ENCODE results near the gene FSHR.

- TF ChIP-seq POLR2AphosphoS5 (IDR thresholded peaks at IDR 0.05) = no peak
- no peak for TF ChIP-seq CTCF (IDR thresholded peaks at IDR 0.05)
Observed at GRCh38 chr2:48984922-48985321, 169.4 kb downstream of the FSHR start.

Measured in sigmoid colon (tissue), 4 donors.